EH (cell line): ENCODE measurements around the gene UTY.
A peak's percentile ranks its signal among the peaks of the same experiment; 100 is the strongest.

Source experiments
- DNase-seq: peaks from one replicate; pipeline ENCODE4 v3.0.0-alpha.2; 2015; ENCODE audit warnings: low read depth

The UTY gene

DNA sequence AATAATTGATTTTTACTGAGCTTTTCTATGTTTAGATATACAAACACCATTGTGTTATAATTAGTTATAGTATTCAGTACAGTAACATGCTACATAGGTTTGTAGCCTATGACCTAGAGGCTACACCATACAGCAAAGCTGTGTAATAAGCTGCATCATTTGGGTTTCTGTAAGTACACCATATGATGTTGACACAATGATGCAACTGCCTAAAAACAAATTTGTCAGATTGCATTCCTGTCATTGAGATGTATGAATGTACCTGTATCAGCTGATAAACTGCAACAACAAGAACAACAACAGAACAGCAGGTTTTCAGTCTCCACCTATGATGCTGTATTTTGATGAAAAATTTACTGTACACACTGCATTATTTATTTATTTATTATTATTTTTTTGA, 64.3 kb downstream of the UTY start:
- DNase-seq, result no peak

DNA sequence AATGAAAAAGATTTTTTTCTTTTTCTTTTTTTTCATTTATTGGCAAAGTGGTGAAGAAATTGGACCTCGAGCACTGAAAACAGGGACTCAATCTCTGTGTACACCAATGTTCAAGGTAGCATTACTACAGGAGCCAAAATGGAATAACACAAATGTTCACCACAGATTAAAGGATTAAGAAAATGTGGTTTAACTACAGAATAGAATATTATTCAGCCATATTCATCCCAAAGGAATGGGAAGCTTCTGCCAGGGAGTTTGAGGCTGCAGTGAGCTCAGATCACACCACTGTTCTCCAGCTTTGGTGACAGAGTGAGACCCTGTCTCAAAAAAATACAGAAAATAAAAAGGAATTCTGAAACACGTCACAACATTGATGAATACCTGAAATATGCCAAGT, 81.0 kb downstream of the UTY start:
- peak; percentile 13 for DNase-seq

DNA sequence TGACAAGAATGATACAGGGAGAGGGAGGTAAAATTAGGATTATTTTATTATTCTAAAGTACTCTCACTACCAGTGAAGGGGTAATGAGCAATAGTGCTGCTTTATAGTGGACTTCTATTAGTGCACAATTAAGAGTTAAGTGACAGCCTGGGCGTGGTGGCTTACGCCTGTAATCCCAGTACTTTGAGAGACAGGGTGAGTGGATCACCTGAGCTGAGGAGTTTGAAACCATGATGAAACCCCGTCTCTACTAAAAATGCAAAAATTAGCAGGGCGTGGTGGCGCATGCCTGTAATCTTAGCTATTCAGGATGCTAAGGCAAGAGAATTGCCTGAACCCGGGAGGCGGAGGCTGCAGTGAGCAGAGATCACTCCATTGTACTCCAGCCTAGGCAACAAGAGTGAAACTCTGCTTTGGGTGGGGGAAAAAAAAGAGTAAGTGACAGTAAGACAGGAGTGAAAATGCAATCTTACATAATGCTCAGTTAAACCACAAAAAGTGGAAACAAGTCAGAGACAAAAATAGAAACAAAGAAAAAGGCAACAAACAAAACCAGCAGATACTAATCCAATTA, 98.6 kb downstream of the UTY start:
- no peak for DNase-seq

DNA sequence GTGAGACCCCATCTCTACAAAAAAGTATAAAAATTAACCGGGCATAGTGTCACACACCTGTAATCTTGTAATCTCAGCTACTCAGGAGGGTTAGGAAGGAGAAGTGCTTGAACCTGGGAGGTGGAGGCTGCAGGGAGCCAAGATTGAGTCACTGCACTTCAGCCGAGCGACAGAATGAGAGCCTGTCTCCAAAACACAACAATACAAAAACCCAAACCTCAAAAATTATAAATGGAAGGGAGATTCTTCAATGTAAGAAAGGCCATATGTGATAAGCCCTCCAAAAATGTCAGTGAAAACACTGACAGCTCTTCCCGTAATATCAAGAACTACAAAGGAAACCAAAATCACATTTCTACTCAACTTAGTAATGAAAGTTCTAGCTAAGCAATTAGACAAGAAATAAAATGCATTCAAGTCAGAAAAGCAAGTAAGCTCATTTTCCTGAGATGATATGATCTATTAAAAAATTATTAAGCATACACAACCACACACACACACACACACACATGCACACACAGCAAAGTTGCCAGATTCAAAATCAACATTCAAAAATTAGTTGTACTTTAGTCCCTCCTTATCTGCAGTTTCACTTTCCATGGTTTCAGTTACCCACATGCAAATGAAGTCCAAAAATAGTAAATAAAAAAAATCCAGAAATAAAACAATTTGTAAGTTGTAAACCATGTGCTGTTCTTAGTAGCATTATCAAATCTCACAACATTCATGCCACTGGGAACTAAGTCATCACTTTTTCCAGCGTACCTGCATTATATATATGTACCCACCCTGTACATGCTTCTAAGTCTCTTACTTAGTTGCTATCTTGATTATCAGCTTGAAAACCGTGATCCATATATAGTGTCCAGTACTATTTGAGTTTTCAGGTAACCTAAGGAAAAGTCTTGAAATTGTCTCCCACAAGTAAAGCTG, 108.7 kb downstream of the UTY start:
- no peak for DNase-seq

DNA sequence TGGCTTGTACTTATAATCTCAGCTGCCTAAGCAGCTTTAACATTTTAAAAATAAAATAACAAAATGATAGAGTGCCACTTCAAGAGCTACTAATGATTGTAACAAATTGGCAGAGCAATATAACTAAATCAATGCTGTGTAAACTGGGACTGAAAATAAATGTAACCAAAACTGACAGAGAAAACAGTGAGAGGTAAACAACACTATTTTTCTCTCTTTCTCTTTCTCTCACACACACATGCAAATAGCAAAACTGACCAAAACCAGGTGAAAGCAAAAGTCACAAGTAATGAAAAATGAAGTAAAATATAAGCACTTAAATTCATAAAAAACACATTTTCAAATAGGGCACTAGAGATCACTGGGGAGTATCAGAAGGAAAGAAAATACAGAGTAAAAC, 109.6 kb downstream of the UTY start:
- DNase-seq, result no peak

DNA sequence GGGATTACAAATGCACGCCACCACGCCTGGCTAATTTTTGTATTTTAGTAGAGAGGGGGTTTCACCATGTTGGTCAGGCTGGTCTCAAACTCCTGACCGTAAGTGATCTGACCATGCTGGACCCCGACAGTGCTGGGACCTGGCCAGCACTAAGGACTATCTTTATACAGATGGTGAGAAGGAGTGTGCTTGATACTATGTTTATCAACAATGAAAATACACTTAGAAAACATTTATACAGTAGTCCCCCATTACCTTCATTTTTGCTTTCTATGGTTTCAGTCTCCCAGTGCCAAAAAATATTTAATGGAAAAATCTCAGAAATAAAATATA, 111.4 kb downstream of the UTY start:
- no peak for DNase-seq

DNA sequence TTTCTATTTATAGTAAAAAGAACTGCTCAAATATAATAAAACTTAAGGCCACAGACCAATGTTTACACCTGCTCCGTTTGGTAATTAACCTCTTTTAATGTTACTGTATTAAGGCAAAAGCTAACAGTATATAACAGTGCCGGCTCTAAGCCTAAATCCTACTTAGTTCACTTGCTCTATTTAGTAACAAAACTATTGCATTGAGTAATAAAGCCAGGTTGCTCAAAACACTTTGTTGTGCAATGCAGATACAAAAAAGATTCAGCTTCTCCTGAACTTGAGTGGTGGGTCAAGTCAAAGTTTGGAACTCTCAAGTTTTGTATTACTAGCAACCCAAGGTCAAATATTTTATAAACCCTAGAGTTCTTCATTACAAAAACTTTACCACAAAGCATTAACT, 116.2 kb downstream of the UTY start:
- no peak for DNase-seq

DNA sequence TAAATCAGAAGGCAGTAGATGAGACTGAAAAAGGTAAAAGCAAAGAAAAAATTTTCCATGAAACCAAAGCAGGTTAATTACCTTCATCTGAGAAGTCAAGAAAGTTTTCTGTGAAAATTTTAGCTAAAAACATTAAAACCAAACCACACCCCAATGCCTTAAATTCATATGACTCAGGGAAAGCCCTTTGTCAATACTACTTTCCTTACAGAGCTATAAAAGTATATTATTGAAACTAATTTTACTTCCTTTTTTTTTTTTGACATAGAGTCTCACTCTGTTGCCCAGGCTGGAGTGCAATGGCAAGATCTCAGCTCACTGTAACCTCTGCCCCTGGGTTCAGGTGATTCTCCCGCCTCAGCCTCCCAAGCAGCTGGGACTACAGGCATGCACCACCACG, 117.2 kb downstream of the UTY start:
- DNase-seq, result no peak

DNA sequence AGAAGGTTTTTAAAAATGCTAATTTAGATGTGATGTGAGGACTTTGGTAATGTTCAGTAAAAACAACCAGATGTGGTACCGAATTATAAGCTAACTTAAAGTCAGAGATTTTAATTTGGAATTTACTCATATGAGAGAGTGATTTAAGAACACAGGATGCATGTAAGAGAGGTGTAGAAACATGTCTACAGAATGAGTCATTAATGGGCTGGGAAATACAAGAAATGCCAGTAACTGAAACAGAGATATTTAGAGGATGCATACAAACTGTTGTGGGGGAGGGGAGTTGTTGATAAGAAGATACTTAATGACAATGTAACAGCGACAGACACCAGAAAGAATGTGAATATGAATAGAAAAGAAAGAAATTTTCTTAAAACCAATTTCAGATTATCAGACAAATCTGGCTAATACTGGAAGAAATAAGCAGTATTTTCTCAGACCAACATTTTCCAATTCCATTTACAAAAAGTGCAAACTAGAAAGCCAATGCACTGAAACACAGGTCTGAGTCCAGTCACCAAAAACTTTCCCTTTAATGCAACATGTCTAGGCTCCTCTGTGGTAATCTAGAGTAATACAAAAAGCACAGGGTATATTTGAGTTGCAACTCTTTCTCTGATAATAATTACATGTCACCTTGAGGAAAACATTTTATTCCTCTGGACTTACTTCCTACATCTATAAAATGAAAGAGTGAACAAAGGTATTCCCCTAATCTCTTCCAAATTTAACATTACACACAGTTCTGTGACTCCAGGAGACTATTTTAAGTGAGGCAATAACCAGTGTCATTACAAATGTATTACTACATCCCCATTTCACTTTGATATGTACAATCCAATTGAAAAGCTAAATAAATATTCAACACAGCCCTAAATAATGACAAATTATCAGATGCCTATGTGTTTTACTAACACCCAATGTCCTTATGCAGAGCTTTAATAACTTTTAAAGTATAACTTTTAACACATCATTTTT, 117.9 kb downstream of the UTY start:
- DNase-seq, result peak; percentile 69

DNA sequence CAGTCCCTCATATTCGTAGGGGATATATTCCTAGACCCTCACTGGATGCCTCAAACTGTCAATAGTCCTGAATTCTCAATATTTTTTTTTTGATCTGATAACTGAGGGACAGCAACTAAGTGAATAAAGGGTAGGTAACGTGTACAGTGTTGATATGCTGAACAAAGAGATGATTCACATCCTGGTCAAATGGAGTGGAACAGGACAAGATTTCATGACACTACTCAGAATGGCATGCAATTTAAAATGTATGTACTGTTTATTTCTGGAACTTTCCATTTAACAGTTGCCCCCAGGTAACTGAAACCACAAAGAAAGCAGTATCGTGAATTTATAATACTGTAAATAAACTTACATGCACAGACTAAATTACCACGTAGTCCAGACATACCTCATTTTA, 128.4 kb downstream of the UTY start:
- DNase-seq, result peak; percentile 29

DNA sequence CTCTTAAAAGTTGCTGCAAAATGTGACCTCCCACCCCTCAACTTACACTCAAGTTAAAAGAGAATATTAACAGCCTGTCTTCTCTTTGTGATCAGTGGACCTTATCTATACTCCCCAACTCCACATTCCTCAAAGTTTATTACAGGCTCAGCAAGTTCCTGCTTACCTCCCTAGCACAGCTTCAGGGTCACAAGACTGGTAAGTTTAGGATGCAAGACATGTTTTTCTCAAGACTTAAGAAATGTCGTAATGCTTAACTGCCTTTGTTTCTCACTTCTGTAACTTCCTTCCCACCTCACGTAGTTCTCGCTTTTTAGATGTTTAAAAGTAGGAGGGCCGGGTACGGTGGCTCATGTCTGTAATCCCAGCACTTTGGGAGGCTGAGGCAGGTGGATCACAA, 132.7 kb downstream of the UTY start:
- DNase-seq, result no peak

DNA sequence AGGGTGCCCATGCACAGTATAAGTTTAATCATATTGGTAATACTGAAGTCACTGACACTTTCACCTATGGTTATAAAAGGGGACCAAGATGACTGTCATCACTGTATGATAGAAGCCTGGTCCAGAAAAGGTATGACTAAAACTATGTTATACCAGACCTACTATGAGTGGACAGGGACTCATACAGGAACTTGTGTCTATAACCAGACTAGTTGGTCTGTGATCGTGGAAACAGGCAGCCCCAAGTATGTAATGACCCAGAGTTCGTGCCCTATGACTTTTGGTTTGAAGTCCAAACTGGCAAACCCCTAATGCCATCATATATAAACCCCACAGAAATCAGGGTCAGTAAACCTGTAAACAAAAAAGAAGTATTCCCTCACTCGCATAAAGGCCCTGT, 134.3 kb downstream of the UTY start:
- no peak for DNase-seq

DNA sequence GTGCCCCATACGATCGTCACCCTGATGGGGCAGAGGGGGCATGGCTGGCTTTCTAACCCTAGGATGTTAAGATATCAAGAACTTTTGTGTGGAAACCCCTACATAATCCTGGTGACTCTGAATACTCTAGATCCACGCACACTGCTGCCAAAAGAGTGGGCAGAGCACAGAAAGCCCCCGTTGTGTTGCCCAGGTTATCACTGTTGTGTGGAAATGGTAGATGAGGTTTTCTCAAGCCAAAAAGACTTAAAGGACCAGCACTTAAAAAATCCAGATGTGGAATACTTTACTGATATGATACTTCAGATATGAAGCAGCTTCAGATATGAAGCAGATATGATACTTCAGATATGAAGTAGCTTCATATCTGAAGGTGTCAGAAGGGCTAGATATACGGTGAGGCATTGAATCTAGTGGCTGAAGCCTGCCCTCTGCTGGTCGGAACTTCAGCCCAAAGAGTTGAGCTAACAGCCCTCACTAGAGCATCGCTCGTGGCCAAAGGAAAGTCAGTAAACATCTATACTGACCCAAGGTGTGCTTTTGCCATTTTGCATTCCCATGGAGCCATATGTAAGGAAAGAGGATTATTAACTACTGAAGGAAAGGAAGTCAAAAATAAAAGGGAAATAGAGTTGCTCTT, 136.4 kb downstream of the UTY start:
- DNase-seq, result peak; percentile 43

DNA sequence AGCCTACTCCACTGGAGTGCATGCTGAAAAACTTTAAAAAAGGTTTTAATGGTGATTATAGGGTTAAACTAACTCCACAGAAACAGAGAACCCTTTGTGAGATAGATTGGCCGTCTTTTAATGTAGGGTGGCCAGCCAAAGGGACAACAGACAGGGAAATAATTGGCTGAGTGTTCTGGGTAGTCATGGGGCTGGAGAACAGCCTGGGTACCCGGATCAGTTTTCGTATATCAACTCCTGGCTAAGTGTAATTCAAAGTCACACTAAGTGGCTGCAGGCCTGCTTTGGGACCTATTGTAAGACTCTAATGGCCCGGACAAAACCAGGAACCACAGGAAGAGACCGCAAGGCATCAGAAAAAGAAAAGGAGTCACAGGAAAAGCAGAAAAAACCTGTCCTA, 139.9 kb downstream of the UTY start:
- DNase-seq, result no peak

DNA sequence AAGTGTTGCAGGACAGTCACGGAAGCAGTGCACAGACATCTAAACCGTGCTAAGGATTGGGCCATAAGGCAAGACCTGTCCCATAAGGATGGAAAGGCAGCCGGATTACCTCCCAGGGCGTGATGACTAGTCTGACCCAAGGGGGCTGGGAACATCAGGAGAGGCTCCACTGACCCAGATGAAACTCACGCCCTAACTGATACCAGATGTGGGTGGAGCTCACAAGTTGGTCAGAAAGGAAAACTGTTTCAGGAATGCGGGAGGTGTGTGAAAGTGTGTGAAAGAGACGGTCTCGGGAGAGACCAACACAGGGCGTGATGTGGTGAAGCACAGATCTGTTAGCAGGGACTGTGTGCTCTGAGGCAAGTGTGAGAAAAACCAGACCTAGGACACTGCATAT, 140.5 kb downstream of the UTY start:
- peak; percentile 58 for DNase-seq

DNA sequence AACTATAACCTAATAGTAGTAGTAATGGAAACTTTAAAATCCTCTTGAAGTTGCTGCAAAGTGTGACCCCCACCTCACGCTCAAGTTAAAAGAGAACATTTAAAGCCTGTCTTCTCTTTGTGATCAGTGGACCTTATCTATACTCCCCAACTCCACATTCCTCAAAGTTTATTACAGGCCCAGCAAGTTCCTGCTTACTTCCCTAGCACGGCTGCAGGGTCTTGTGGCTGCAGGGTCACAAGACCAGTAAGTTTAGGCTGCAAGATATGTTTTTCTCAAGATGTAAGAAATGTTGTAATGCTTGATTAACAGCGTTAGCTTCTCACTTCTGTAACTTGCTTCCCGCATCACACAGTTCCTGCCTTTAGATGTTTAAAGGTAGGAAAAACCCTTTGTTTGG, 141.1 kb downstream of the UTY start:
- DNase-seq, result no peak

DNA sequence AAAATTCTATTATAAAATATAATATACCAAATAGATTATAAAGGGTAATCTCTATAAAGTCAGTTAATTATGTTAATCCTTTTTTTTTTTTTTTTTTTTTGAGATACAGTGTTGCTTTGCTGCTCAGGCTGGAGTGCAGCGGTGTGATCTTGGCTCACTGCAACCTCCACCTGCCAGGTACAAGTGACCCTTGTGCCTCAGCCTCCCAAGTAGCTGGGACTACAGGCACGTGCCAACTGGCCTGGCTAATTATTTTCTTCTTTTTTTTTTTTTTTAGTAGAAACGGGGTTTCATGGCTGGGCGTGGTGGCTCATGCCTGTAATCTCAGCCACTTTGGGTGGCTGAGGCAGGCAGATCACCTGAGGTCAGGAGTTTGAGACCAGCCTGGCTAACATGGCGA, 141.9 kb downstream of the UTY start:
- no peak for DNase-seq

DNA sequence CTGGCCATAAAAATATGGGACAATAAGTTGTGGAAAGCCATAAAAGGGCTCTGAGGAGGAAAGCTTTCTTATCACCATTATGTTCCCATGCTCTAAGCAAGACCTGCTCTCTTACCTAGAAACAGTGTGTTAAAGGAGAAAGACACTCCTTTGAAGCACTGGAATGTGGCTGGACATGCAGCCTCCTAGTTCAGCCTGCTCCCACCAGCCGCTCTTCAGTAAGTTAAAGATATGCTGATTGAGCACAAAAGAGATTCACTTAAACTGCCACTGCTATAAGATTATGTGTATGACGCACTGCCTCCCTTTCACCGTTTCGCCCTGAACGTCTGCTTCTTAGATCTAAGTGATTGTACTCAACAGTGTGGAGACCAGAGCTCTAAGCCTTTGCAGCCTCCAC, 146.0 kb downstream of the UTY start:
- no peak for DNase-seq

DNA sequence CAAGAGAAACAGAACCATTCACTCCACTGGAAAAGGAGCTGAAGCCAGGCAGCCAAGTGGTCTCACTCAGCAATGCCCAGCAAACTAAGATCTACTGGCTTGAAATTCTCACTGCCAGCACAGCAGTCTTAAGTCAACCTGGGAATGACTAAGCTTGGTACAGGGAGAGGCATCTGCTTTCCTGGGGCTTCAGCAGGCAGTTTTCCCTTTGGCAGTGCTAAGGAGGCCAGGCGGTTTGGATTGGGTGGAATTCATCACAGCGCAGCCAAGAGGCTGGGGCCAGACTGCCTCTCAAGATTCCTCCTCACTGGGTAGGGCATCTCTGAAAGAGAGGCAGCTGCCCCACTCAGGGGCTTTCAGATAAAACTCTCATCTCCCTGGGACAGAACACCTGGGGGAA, 149.2 kb downstream of the UTY start:
- no peak for DNase-seq

DNA sequence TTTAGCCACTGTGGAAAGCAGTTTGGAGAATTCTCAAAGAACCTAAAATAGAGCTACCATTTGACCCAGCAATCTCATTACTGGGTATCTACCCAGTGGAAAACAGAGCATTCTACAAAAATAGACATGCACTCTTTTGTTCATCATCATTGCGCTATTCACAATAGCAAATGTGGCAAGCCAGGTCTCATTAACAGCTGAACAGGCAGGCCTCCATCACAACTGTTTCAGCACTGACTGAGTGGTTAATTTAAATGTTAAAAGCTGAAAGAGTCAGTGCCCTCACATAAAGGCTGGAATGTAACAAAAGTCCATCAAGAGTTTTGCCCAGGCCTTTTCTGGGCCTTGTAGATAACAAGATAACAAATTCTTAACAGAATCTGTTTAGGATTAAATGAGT, 166.9 kb downstream of the UTY start:
- DNase-seq, result no peak

DNA sequence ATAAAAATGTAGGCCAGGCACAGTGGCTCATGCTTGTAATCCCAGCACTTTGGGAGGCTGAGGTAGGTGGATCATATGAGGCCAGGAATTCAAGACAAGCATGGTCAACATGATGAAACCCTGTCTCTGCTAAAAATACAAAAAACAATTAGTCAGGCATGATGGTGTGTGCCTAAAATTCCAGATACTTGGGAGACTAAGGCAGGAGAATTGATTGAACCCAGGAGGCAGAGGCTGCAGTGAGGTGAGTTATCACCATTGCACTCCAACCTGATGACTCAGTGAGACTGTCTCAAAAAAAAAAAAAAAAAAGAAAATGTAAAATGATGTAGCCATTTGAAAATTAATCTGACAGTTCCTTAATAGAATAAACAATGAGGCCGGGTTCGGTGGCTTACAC, 171.9 kb downstream of the UTY start:
- peak; percentile 15 for DNase-seq

DNA sequence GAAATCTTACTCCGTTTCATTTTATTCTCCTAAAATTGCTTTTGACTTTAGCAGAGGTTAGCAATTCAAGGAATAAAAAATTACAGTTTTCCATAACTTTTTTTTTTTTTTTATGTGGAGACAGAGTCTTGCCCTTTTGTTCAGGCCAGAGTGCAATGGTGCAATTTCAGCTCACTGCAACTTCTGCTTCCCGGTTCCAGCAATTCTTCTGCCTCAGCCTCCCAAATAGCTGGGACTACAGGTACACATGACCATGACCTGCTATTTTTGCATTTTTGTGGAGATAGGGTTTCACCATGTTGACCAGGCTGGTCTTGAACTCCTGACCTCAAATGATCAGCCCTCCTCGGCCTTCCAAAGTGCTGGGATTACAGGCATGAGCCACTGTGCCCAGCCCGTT, 179.0 kb downstream of the UTY start:
- DNase-seq, result no peak
